A172 (cell line): ENCODE data around the gene FOXK1. TPM values are rescaled to one million over a fixed set of nuclear protein-coding genes. Genes with fewer than 3 reads are reported as not detected.

ENCODE experiments used
- DNase-seq: peaks from one replicate; pipeline ENCODE4 v3.0.0-alpha.2; 2015; ENCODE audit warnings: low spot score
- total RNA-seq: library from RNA; depleted of rRNA; stranded (reverse); fragments of >200 nt; shearing (Covaris generic); gene quantifications from 2 replicates; pipeline ENCODE4 v1.2.3, GENCODE V29; 2014

The FOXK1 gene
- total RNA-seq, 1 experiment from 2014 or later = 16.6 TPM

DNA sequence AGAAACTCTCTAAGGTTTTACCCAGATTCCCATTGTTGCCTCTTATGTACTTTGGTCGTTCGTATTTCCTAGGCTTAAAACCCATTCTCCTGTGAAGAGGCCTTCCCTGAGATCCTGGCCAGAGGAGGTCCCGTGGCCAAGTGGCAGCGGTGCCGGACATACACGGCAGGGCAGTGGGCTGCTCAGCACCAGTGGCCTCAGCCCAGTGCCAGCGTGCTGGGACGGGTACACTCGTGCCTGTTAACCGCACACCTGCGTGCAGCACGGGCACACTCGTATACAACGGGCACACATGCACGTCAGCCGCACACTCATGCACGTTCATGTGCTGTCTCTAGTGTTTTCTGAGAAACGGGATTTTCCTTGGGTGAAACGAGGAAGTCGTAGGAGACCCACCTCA lies 40.2 kb downstream of the FOXK1 start:
- DNase-seq = no peak

DNA sequence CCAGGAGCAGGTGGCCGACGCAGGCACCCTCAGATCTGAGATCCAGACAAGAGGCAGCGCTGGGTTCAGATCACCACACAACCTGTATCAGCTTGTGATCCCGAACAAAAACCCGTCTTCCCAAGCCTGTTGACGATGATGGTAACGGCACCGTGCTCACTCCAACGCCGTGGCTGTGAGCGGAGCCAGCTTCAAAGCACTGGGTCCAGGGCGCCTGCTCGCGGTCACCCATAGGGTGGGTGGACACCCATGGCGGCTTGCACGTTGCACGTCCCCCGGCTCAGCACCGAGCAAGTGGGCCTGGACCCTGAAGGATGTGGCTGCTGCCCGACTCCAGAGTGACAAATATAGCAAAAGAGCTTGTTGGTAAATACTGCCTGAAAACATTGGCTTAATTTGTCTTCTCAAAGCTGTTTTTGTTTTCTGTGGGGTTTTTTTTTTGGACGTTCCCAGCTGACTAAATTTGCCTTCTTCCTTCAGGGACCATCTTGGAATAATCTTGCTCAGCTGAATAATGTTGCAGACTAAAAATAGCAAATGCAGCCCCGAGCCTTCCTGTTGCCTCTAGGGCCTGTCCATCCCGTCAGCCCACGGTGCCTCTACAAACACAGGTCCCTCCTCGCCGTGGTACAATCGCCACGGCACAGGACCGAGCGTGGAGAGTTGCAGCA lies 41.0 kb downstream of the FOXK1 start:
- DNase-seq = no peak

DNA sequence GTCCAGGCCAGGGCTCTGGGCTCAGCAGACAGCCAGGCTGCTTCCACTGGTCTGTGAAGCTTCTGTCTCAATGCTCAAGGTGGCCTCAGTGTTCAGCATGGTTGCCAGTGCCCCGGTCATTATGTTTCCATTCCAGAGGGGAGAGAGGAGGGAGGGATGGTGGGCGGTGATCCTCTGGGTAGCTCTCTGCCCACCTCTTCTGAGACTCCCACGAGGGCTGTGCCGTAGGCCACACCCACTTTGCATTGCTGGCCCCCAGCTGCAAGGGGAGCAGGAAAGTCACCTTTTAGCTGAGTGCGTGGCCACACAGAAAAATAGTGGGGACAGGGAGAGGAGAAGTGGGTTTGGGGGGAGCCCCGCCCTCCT lies 42.5 kb downstream of the FOXK1 start:
- DNase-seq = peak; percentile 62

DNA sequence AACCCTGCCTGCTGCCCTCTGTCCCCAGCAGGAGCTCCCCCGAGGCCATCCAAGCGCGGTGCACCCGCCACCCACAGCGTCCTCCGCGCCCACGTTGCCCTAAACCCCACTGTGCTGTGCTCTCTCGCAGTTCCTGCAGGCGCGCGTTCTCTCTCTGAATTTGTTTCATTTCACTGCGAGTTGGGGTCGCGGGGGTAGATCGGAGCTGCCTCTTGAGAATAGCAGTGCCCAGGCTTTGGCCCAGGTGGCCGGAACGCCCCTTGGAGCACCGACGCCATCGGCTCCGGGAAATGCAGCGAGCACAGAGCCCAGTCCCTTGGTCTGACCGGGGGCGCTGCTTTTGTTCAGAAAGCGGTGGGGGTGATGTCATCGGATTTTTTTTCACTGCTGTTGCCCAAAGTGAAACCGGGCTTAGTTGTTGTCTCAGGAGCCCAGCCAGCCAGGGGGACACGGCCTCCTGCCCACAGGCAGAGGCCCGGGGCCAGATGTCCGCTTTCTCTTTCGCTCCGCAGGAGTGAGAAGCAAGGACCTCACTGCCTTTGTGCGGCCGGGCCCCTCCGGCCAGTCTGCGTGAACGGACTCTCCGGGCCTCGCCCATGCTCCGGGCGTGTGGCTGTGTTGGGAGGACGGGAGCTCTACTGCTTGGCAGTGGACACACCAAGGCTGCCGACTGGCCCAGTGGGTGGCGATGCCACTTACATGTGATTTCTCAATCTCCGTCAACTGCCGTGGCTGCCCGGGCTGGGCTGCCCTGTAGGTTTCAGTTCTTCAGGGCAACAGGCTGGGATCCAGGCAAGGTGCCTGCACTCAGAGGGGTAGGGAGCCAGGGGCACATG lies 43.1 kb downstream of the FOXK1 start:
- peak; percentile 66 for DNase-seq

DNA sequence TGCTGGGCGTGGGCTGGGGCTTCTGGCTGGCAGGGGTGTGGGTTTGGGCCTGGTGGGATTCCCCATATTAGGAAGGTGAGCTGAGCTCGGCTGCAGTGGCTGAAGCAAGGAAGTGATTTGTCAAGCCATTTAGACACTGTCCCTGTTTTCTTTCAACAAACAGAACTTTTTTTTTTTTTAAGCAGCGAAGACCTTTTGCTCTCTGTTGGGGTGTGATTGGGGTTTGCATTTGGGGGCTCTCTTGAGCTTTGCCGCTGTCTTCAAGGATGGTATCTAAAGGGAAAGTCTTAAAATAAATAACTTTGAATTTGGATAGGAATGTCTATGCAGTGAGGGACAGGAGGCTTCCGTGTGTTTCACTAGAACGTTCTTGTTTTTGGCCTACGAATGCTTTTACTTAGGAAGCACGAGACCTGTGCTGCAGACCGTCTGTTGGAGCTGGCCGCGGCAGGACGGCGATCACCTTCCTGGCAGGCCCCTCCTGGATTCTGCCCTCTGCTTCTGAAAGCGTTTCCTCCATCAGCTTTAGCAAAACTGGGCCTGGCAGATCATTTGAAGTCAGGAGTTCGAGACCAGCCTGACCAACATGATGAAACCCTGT lies 43.9 kb downstream of the FOXK1 start:
- no peak for DNase-seq

DNA sequence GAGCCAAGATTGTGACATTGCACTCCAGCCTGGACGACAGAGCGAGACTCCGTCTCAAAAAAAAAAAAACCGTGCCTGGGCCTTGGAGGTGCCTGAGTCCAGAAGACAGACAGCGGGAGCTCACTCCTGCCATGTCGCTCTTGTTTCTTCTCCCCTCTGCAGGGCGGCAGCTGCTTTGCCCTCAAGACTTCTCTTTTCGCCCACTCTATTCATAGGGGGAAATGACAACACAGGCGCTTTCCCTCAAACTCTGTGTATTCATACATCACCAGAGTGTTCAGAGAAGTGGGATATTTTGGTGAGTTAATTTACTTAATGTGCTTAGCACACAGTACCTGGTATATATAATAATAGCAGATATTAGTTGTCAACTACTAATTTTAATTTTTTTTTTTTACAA lies 44.5 kb downstream of the FOXK1 start:
- DNase-seq = no peak

DNA sequence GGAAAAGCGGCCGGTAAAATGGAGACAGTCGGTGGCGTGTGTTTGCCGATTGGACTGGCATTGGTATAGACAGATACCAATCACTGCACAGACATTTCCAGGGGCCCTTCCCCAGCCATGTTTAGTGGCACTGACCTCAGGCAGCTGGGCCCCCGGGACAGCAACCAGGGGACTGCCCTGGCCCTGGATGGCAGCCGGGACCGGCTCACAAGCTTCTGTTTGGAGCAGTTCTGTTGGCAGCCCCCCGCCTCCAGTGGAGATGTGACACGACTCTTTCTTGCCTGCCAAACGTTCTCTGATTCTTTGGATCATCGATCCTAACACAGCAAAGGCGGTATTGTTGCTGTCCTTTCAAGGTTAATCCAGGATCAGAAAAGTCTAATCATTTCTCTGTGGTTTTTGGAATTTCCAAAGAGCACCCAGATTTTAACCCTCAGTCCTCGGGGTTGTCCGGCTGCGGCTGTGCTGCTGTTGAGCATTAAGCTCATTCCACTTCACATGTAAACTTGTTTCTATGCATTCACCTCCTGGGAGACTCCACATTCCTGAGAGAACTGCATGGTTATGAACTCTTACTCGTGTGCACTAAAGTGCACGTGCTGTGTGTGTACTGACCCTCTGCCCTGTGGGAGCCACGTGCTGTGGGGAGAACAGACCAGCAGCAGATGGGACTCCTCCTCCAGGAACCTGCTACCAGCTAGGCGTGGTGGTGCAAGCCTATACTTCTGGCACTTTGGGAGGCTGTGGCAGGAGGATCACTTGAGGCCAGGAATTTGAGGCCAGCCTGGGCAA lies 46.0 kb downstream of the FOXK1 start:
- DNase-seq = no peak

DNA sequence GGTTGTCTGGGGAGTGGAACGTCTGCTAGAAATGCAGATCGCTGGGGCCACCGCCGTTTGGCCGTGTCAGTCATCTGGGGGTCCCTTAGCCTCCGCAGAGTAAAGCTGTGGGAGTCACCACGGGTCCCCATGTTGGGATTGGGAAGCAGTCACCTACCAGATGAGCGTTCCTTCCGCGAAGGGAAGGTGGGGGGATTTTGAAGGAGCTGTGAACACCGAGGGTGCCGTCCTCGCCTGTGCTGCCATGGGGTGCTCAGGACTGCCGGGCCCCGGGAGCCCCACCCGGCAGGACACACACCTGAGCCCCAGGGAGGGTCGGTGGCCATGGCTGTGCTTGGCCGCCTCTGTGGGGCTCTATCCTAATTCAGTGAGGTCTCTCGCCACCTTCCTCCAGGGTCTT lies 47.2 kb downstream of the FOXK1 start:
- DNase-seq = no peak

DNA sequence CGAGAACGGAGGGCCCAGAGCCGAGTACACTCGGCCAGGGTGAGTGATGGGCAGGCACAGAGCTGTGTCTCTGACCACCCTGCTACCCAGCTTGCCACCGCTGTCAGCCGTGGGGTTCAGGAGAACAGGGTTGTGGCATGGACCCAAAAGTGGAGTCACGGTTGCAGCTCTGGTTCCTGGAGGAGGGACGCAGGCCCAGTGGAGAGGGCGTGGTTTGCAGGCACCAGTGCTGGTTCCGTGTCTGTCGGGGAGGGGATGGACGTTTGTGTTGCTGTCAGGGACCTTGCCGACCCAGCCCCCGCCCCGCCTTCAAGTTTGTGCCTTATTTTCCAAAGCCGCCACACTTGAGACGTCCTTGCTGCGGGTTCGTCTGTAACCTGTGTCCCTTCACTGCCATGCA lies 48.2 kb downstream of the FOXK1 start:
- DNase-seq = no peak

DNA sequence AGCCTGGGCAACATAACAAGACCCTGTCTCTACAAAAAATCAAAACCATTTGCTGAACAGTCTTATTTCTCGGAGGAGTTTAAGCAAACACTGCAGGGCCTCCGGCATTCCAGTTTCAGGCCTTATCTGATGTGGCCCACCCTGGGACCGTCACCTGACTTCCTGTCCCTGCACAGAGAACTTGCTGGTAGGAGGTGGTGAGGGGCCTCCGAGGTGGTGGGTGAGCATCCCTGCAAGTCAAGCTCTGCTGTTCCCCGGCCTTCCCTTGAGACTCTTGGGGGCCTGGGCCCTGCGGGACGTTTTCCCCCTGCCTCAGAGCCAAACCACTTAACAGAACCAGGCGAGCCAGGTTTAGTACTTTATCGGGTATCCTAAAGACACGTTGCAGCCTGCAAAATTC lies 48.9 kb downstream of the FOXK1 start:
- DNase-seq = no peak

DNA sequence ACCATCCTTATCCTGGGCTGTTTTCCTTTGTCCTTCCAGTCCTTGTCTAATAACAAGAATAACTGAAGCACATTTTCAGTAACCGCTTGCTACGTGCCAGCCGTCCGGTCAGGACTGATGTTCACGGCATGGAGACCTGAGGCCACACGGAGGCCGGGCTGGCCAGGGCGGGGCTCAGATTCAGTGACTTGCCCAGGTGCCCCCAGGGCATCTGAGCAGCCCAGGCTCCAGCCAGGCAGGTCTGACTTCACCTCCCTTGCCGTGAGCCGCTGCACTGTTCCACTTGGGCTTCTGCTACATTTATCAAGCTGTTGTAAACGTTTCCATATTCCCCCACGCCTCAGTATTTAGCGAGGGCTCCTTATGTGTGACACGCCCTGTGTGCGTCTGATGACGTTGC lies 49.7 kb downstream of the FOXK1 start:
- DNase-seq = no peak

DNA sequence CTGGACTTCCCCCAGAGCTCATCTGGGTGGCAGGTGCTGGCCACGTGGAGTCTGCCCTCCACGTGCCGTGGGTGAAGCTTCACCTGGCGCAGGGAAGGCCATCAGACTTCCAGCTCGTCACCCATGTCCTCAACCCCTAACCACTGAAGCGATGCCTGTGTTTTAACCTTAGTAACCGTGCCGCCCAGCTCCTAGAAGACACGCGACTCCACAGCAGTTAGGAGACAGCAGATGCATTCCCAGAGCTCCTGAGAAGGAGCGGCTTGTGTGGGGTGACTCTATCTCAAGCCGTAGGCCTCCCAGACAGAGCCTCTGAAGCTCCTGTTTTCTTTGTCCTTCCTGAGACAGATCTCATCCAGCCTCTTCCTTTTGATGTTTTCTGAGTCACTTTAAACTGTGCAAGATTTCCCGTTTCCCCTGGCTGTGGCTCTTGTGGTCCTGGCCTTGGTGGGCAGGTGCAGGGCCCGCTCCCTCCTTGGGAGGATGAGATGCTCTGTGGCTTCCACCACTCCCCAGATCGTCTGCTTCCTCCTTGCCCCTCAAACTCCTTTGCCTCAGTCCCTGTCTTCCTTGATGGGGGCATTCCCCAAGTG lies 51.9 kb downstream of the FOXK1 start:
- no peak for DNase-seq

DNA sequence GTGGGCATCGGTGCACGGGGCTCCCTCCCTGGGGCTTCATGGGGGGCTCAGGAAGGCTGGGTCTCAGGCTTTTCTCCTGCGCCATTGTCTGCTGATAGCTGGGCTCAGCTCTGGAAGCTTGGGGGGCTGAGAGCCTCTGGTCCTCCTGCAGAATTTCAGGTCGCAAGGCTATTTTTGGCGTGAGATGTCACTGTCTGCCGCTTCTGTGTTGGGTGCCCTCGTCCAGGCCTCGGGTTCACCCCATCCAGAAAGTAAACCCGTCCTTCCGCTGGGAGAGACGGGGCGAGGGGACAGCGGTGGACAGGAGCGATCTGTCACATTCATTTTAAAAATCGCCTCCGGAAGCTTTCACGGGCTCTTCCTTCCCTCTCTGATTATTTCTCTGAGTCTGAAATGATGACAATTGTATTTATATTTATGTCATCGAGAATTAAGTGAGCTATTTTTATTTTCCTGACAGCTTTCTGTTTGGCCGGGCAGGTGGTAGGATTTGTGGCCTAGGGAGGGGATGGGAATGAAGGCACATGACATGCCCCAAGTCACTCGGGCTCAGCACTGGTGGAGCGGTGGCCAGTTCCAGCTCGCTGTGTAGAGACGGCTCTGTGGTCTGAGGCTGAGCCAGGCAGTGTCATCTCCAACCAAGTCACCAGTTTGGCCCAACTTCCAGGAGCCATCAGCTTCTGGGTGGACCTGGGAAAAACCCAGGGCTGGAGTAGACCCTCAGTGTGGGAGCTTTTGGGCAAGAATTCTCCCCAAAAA lies 52.7 kb downstream of the FOXK1 start:
- DNase-seq = no peak

DNA sequence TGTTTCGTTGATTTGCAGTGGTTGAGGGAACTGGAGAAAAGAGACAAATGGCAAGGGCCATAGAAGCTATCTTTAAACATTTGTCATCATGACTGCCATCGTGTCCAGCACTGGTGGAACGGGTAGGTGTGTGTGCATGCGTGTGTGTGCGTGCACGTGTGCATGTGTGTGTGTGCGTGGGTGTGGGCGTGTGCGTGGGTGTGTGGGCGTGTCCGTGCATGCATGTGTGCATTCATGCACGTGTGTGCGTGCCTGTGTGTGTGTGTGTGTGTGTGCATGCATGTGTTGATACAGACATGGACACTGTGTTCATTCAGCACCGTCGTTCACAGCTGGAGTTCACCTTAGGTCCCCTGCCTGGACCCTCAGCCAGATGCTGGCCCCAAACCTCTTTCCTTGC lies 55.2 kb downstream of the FOXK1 start:
- no peak for DNase-seq

DNA sequence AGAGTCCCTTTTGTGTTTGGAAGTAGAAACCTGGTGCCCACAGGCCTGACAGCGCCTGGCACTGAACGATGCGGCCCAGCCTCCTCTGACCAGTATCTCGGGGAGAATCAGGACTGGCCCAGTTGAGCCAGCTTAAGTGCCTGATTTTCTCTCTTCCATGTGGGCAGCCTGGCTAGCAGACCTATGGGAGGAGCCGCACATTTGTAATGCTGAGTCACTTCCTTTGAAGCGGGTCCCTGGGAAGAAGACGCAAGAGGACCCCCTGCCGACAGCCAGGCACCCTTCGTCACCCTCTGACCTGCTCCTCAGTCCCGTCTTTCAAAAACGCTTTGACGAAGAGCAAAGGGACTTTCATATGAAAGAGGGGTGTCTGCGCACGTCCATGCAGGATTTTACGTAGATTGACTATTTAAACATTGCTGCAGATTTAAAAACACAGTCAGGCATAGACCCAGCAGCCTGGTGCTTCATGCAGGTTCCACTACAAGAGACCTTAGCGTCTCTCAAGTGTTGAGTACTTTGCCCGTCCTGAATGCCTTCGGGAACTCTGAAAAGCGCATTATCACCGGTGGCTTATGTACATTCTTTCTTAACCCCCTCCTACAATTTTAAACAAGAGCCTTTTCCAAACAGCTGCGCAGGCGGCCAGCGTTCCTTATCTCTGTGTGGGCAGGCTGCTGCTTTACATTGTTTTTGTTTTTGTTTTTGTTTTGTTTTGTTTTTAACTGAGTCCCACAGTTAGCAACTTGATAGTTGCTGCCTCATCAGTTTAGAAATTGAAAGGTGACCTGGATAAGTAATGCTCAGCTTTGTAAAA lies 56.8 kb downstream of the FOXK1 start:
- DNase-seq = peak; percentile 95

DNA sequence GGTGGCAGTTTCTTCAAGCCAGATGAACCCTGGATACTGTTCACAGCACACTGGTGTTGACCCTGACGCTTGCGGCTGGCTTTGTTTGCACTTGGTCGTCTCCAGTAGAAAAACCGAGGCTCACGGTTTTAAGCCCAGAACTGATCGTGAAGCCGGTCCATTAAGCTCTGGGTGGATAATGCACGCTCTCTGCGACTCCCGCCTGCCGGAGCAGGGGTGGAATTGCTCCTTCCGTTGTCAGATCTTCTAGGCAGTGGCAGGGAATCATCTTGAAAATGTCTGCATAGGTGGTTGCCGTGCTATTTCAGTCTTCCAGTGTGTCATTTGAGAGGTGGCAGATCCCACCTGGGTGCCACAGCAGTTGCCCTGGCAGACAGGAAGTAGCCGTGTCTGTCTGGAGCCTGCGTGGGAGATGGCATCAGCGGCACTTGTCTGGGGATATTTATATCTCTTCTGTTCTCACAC lies 57.5 kb downstream of the FOXK1 start:
- peak; percentile 65 for DNase-seq

DNA sequence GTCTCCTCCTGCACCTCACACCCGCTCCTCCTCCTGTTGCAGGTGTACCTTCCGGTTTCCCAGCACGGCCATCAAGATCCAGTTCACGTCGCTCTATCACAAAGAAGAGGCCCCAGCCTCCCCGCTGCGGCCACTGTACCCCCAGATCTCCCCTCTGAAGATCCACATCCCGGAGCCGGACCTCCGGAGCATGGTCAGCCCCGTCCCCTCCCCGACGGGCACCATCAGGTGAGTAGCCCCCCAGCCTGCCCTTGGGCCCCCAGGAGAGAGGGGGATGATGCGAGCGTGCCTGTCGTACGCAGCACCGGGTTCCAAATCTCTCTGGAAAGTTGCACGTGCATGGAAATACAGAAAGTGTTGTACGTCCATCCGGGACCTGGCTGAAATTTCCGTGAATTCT lies 58.7 kb downstream of the FOXK1 start:
- DNase-seq = no peak

DNA sequence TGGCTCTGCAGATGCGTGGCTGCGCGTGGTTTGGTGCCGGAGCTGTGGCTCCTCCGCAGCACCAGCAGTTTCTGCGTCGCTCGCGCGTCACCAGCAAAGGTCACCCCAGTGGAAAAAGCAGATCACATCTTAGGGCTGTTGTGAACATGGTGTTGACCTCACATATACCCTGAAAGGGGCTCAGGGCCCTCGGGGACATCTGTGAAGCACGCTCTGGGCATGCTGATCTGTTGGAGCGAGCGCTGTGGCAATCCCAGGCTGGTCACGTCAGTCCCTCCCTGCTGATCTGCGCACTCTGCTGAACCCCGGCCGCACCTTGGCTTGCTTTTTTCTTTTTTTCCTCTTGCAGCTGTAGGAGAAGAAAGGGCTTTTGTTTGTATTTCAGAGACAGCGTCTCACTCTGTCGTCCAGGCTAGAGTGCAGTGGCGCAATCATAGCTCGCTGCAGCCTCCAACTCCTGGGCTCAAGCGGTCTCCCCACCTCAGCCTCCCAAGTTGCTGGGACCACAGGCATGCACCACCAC lies 60.0 kb downstream of the FOXK1 start:
- no peak for DNase-seq

DNA sequence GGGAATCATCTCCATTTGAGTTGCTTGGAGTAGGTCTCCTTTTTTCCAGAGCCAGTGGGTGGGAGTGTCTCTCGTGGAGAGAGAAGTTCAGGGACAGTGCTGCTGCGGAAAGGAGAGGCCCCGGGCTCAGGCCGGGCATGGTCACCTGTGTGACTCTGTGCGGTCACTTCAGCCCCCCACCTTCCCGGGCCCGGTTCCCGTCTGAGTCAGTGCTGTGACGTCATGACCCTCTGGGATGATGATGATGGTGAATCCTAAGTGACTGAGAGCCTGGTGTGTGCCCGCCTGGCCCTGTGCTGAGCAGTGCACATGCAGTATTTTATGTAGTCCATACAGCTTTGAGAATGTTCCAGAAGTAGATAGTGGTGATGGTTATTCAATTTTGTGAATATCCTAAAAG lies 60.8 kb downstream of the FOXK1 start:
- peak; percentile 37 for DNase-seq
